ENCODE results near the gene ACOD1. TPM values are rescaled to one million over a fixed set of nuclear protein-coding genes. Genes with fewer than 3 reads are reported as not detected.

The ACOD1 gene
- total RNA-seq, 1 experiment from 2014 or later: not detected

- H3K4me3 Mint-ChIP-seq: no peak overlapping the region
- Histone ChIP-seq H3K4me1 (ENCODE audit: insufficient read depth, low read length) (no peaks in the 10 kb centered on the region), H2AK5ac (ENCODE audit: insufficient read length, low read length) (no peak overlapping the region), H2BK120ac (ENCODE audit: low read depth, low read length, poor library complexity, severe bottlenecking) (no peak overlapping the region), H3T11ph (ENCODE audit: low read length) (no peak overlapping the region), H3K18ac (ENCODE audit: insufficient read length, low read depth, low read length) (no peak overlapping the region), H2BK15ac (ENCODE audit: low read depth, low read length) (no peak overlapping the region), H3K23ac (ENCODE audit: insufficient read length, low read depth, low read length) (no peak overlapping the region), H2BK5ac (ENCODE audit: insufficient read length, low read length) (no peak overlapping the region), H2AFZ (ENCODE audit: low read length) (no peak overlapping the region), H2BK12ac (ENCODE audit: insufficient read length, low read depth, low read length) (no peak overlapping the region), H3K23me2 (ENCODE audit: insufficient read length, low read depth, low read length, poor library complexity, severe bottlenecking) (no peaks in the 10 kb centered on the region), H3K4ac (ENCODE audit: low read depth, low read length) (no peak overlapping the region), H4K5ac (ENCODE audit: insufficient read length, low read depth, low read length) (no peak overlapping the region), H3K56ac (ENCODE audit: insufficient read length, low read depth, low read length) (no peak overlapping the region), H3K27ac (ENCODE audit: insufficient read length, low read depth, low read length) (no peak overlapping the region), H3K4me2 (ENCODE audit: insufficient read depth, insufficient read length, low read length) (no peak overlapping the region), H4K8ac (replicated peaks; ENCODE audit: insufficient read length, low read depth, low read length) (no peak overlapping the region), H3K79me2 (ENCODE audit: insufficient read depth, low read length) (no peaks in the 10 kb centered on the region), H4K91ac (ENCODE audit: insufficient read length, low read depth, low read length) (no peak overlapping the region), H3K9ac (ENCODE audit: extremely low read depth, insufficient read length, low read length) (no peak overlapping the region), H3K27me3 (ENCODE audit: insufficient read depth, low read length) (no peaks in the 10 kb centered on the region), H3K79me1 (ENCODE audit: insufficient read depth, low read depth, low read length, poor library complexity, severe bottlenecking) (no peaks in the 10 kb centered on the region), H3K14ac (ENCODE audit: insufficient read depth, low read length) (no peak overlapping the region), H3K9me3 (ENCODE audit: control insufficient read depth, low read depth, low read length) (peaks cover 2% of the 10 kb centered on the region), H2BK20ac (ENCODE audit: low read depth, low read length, poor library complexity, severe bottlenecking) (no peak overlapping the region), H4K20me1 (ENCODE audit: control insufficient read depth, insufficient read depth, insufficient read length) (no peaks in the 10 kb centered on the region)
- no peak overlapping the region; a peak in 1 of 7 replicates for H3K27ac Mint-ChIP-seq
- H3K36me3 Mint-ChIP-seq (ENCODE audit: insufficient read depth in 1 of 3, low read depth in 3 of 3): peaks cover 4 to 22% (median 10%) of the 10 kb centered on the region in 3 experiments; a peak in 6 of 7 replicates
- H3K9me3 Mint-ChIP-seq: peaks cover 28% of the 10 kb centered on the region in 2 experiments
- WGBS (ENCODE audit: extremely low coverage, insufficient read length, low lambda C conversion rate): no CpG with 5 or more reads among the region's 5 CpGs
- peaks cover 4% of the 10 kb centered on the region for H3K27me3 Mint-ChIP-seq (ENCODE audit: low read depth)
- no peaks in the 10 kb centered on the region for H3K4me1 Mint-ChIP-seq
- no peak for DNase-seq
- no peak for TF ChIP-seq CTCF (conservative IDR thresholded peaks at IDR 0.05)
Measured at GRCh38 chr13:76955661-76956060, 7.3 kb downstream of the ACOD1 start.

Measured in H9 (cell line).